Heart left ventricle (tissue), 16 donors: Measurements from ENCODE around the gene TRMT5. TPM values are rescaled to one million over a fixed set of nuclear protein-coding genes. Genes with fewer than 3 reads are reported as not detected.

Experiments
- ATAC-seq, 4 donors: fragments of 200-7000 bp; cut with Tn5 transposase; one replicate each; pipeline ENCODE4 v1.9.1; 2020 to 2022; ENCODE audit warnings: moderate library complexity in 4 of 4, mild to moderate bottlenecking in 3 of 4, moderate number of reproducible peaks in 1 of 4
- DNase-seq, 5 donors: peaks; one replicate each; pipeline ENCODE4 v3.0.0-alpha.2; 2020
- H3K27ac ChIP-seq, 12 donors: fragments of 200-600 bp; sonication (generic) in 4 of 12; one replicate each; pipeline versions ENCODE4 v1.5.0 to v1.8.0; 2016 to 2022; ENCODE audit warnings: mild to moderate bottlenecking in 2 of 12
- H3K27me3 ChIP-seq, 9 donors: fragments of 200-600 bp; sonication (generic) in 2 of 9; one replicate each; pipeline versions ENCODE4 v1.5.1 to v1.8.0; 2016 to 2022; ENCODE audit warnings: mild to moderate bottlenecking in 3 of 9
- H3K36me3 ChIP-seq, 9 donors: fragments of 200-600 bp; sonication (generic) in 2 of 9; one replicate each; pipeline versions ENCODE4 v1.5.0 to v1.8.0; 2018 to 2022; ENCODE audit warnings: mild to moderate bottlenecking in 2 of 9
- H3K4me1 ChIP-seq, 12 donors: fragments of 200-600 bp; sonication (generic) in 4 of 12; one replicate each; pipeline versions ENCODE4 v1.5.0 to v1.8.0; 2016 to 2022; ENCODE audit warnings: mild to moderate bottlenecking in 3 of 12
- H3K4me3 ChIP-seq, 12 donors: fragments of 200-600 bp; sonication (generic) in 4 of 12; one replicate each; pipeline versions ENCODE4 v1.5.0 to v1.8.0; 2017 to 2022; ENCODE audit warnings: mild to moderate bottlenecking in 9 of 12, moderate library complexity in 4 of 12
- H3K9me3 ChIP-seq, 12 donors: fragments of 200-600 bp; sonication (generic) in 4 of 12; one replicate each; pipeline versions ENCODE4 v1.5.0 to v1.8.0; 2016 to 2022; ENCODE audit warnings: mild to moderate bottlenecking in 1 of 12
- CTCF ChIP-seq, 12 donors: fragments of 200-600 bp; sonication (generic) in 4 of 12; IDR thresholded peaks; one replicate each; pipeline versions ENCODE4 v1.5.0 to v1.8.0; 2018 to 2022; ENCODE audit warnings: antibody characterized with exemption in 12 of 12, mild to moderate bottlenecking in 5 of 12
- POLR2A ChIP-seq, 2 donors: fragments of 450-650 bp; IDR thresholded peaks; one replicate each; pipeline ENCODE4 v1.6.1; 2017; ENCODE audit warnings: antibody characterized with exemption in 2 of 2, mild to moderate bottlenecking in 2 of 2, moderate library complexity in 2 of 2
- WGBS, 4 donors: extraction: QIAGEN DNeasy Blood & Tissue Kit in 2 of 4; methylation state at CpG; one replicate each; pipeline versions ENCODE4 v1.1.5 to v1.1.7; 2013 to 2018; 5-methylcytosine and 5-hydroxymethylcytosine counted together
- intact Hi-C, 10 donors: fragments of 100-400 bp; cut with DNase I; formaldehyde crosslinking; loops; one replicate each; pipeline versions ENCODE4 v1.11.1 to v1.14.2; 2022
- polyA plus RNA-seq, 2 donors: library from polyadenylated mRNA; stranded (reverse); fragments of 200-250 nt; gene quantifications; one replicate each; pipeline ENCODE4 v1.2.3, GENCODE V29; 2013
- total RNA-seq, 9 donors: library from RNA; depleted of rRNA in 2 of 9; stranded (reverse); fragments of >200 nt in 2 of 9; fragmentation: NEBNext Ultra II Directional in 3 of 9; extraction: Animal tissue kit (Norgen Biotek cat#: 25700) in 3 of 9; gene quantifications; one replicate each; pipeline versions ENCODE4 v1.1.0 to v1.2.4, GENCODE V29; 2016 to 2023
- donor health status: ischemic (EF 13 %, LVEDD 7.1; RV severe dilation, severe dysfunction).
- donor health status: healthy with polysubstance abuse.
- donor health status: DM: no; HTN: yes; CAD: no.
- donor health status: DM: no; HTN: no; CAD: no.
- donor health status: ischemic (EF 25% LVEDD 6.9; RV normal size, moderate dysfunction).
- donor health status: ischemic (EF 25% LVEDD 5.7; RV mildly dilated, moderate dysfunction).
- donor health status: healthy.
- donor health status: DM: yes; HTN: yes; CAD: no.
- donor health status: ischemic (EF 35%, LVEDD 5.7; RV mildly dilated, moderate dysfunction).
- donor health status: nonischemic (EF 11% LVEDD 7.7; RV severe dilation, severe dysfunction).
- donor health status: DM: yes; HTN: yes; CAD: no.
- donor health status: PGD.
- donor health status: ischemic (EF 29% LVEDD 5.4; RV normal size, mild dysfunction).
- donor health status: nonischemic (EF 23%, LVEDD 6.1; RV moderate dilation, normal function).

Gene TRMT5
- total and polyA plus RNA-seq, 11 donors: 1.6 to 9.7 (median 6.2) TPM

GRCh38 chr14:61019537-61019936, 38.7 kb upstream of the TRMT5 start:
- Histone ChIP-seq H3K27me3 (no peaks in the 10 kb centered on the region), H3K9me3 (peaks cover 0 to 6% (median 0%) of the 10 kb centered on the region in 12 donors), H3K27ac (no peak overlapping the region), H3K4me3 (no peak overlapping the region), H3K36me3 (peaks cover 0 to 10% (median 0%) of the 10 kb centered on the region in 9 donors), H3K4me1 (peaks cover 0 to 12% (median 0%) of the 10 kb centered on the region in 12 donors)
- no peak for TF ChIP-seq POLR2A (IDR thresholded peaks at IDR 0.05)
- TF ChIP-seq CTCF (IDR thresholded peaks at IDR 0.05): no peak
- 41 to 54% (median 44%) methylated on average over 1 of the region's 1 CpG for WGBS, 4 donors
- no peak for ATAC-seq
- DNase-seq: no peak
- intact Hi-C loops: no loop called here

- Histone ChIP-seq H3K4me1 (no peaks in the 10 kb centered on the region), H3K36me3 (peaks cover 0 to 4% (median 0%) of the 10 kb centered on the region in 9 donors), H3K9me3 (peaks cover 0 to 13% (median 0%) of the 10 kb centered on the region in 12 donors), H3K4me3 (no peak overlapping the region), H3K27ac (no peak overlapping the region), H3K27me3 (no peaks in the 10 kb centered on the region)
- ATAC-seq (no peak), DNase-seq (no peak)
- intact Hi-C loops: no loop called here
- TF ChIP-seq CTCF (IDR thresholded peaks at IDR 0.05): no peak
- no peak for TF ChIP-seq POLR2A (IDR thresholded peaks at IDR 0.05)
- 81 to 96% (median 89%) methylated on average over 1 of the region's 1 CpG for WGBS, 4 donors
Observed at GRCh38 chr14:61003571-61003970, 22.7 kb upstream of the TRMT5 start.

- WGBS, 4 donors: 95 to 99% (median 97%) methylated on average over 2 of the region's 2 CpGs
- intact Hi-C loops: no loop called here
- Histone ChIP-seq H3K4me3 (no peak overlapping the region), H3K9me3 (peaks cover 0 to 15% (median 0%) of the 10 kb centered on the region in 12 donors), H3K27ac (no peak overlapping the region), H3K4me1 (no peaks in the 10 kb centered on the region), H3K27me3 (no peaks in the 10 kb centered on the region), H3K36me3 (peaks cover 0 to 19% (median 3%) of the 10 kb centered on the region in 9 donors)
- DNase-seq (no peak), ATAC-seq (no peak)
- TF ChIP-seq CTCF (IDR thresholded peaks at IDR 0.05): no peak
- no peak for TF ChIP-seq POLR2A (IDR thresholded peaks at IDR 0.05)
Observed at GRCh38 chr14:60999536-60999935, 18.7 kb upstream of the TRMT5 start.

- DNase-seq (no peak), ATAC-seq (no peak)
- intact Hi-C loops: no loop called here
- Histone ChIP-seq H3K4me1 (no peaks in the 10 kb centered on the region), H3K9me3 (peaks cover 0 to 15% (median 0%) of the 10 kb centered on the region in 12 donors), H3K4me3 (no peak overlapping the region), H3K36me3 (peaks cover 0 to 22% (median 5%) of the 10 kb centered on the region in 9 donors), H3K27me3 (no peaks in the 10 kb centered on the region), H3K27ac (no peak overlapping the region)
- 92 to 100% (median 93%) methylated on average over 2 to 9 of the region's 9 CpGs for WGBS, 4 donors
- TF ChIP-seq CTCF (IDR thresholded peaks at IDR 0.05) (no peak), POLR2A (IDR thresholded peaks at IDR 0.05) (no peak)
Observed at GRCh38 chr14:60998617-60999016, 17.7 kb upstream of the TRMT5 start.
